GM21619 (cell line): ENCODE results near the gene ZNF497.
"Not testable (repeated sequence)": the region's sequence is repeated elsewhere in the genome, so short reads cannot be mapped to it uniquely, and the experiment has no call there.

Source experiments
- ATAC-seq: cut with Tn5 transposase; IDR thresholded peaks from one replicate; pipeline ENCODE4 v1.9.1; 2021; ENCODE audit not compliant: unreplicated experiment

ZNF497 gene

GRCh38 chr19:58394821-58395219, 32.3 kb upstream of the ZNF497 start:
- ATAC-seq: no peak

DNA sequence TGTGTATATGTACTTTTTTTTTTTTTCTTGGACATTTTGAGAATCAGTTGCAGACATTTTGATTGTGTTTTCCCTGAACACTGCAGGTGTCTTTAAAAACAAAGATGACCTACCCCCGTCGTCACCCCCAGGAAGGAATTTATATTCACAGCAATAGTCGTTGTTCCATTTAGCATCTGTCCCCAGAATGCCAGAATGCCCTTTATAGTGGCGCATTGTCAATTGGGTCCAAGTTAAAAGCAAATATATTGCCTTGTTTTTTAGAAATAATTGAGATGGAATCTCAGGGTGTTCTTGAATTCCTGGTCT, 31.1 kb upstream of the ZNF497 start:
- no peak for ATAC-seq

DNA sequence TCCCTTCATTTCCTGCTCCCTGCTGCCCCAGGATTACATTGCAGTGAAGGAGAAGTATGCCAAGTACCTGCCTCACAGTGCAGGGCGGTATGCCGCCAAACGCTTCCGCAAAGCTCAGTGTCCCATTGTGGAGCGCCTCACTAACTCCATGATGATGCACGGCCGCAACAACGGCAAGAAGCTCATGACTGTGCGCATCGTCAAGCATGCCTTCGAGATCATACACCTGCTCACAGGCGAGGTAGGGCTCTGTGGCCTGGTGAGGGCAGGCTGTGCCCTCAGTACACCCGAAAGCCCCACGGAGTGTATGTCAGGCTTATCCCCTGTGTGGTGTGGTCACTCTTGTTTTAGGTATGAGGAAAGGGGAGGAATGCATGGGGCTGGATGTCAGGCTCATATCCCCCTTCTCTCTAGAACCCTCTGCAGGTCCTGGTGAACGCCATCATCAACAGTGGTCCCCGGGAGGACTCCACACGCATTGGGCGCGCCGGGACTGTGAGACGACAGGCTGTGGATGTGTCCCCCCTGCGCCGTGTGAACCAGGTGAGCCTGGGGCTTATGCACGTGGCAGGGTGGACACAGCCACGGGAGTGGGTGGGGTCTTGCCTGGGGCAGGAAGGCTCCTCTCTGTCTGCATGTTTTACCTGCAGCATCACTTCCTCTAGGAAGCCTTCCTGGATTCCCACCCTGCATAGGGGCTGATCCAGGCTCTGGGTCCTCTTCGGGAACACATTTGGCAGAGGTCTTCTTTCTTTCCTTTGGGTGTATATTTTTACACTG, 30.6 kb upstream of the ZNF497 start:
- no peak for ATAC-seq

DNA sequence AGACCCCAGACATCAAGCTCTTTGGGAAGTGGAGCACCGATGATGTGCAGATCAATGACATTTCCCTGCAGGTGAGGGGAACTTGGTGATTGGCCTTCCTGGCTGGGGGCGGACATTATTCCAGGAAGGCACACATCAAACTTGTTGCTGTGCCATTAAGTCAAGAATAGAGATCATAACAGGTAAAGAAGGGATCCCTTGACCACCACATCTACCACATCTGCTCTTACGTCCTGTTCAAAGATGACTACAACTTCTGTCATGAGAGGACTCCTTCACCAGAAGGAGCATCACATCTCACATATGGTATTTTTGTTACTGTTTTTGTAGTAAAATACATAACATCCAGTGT, 25.6 kb upstream of the ZNF497 start:
- ATAC-seq: no peak

DNA sequence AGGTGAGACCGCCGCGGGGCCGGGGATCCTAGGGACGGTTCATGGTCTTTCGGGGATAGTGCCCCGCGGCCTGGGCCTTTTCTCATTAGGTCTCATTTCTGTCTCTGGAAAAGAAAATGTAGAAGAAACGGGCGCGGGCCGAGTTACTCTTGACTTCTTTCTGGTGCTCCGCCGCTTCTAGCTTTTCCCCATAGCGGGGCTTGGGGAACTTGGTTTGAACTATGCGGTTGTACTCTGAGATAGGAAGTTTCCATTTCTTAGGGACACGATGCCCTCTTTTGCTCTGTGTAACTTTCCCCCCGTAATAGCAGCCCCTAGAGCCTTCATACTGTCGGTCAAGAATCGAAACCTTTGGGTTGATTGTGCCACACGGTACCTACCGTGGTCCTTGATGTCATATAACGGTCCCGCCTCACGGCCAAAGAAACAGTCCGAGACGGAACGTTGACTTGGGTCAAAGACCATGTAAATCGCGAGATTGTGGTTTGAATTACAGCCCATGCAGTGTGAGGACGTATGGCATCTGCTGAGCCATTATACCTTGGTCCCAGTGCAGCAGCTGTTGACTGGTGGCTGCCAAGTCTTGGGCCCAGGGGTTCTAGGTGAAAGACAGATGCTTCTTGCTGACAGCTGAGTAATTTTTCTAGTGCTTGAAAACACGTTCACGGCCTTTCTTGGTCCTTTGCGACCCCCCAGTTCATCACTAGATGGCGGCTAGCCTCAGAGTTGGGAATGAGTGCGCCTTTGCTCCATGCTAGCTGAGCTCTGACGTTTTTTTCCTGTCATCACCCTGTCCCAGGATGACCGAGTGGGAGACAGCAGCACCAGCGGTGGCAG, 25.0 kb upstream of the ZNF497 start:
- ATAC-seq: no peak

- ATAC-seq: peak; percentile 81
These were observed 24.2 kb upstream of the ZNF497 start, which contains the start of gene RPS5 for GRCh38 chr19:58386576-58387337. Gene RPS5, plus strand, starts transcription at chr19:58387269. Its CDS starts 869 bp downstream, at chr19:58388138.

- peak; percentile 3 for ATAC-seq
These were observed 23.5 kb upstream of the ZNF497 start for GRCh38 chr19:58385891-58386575.

DNA sequence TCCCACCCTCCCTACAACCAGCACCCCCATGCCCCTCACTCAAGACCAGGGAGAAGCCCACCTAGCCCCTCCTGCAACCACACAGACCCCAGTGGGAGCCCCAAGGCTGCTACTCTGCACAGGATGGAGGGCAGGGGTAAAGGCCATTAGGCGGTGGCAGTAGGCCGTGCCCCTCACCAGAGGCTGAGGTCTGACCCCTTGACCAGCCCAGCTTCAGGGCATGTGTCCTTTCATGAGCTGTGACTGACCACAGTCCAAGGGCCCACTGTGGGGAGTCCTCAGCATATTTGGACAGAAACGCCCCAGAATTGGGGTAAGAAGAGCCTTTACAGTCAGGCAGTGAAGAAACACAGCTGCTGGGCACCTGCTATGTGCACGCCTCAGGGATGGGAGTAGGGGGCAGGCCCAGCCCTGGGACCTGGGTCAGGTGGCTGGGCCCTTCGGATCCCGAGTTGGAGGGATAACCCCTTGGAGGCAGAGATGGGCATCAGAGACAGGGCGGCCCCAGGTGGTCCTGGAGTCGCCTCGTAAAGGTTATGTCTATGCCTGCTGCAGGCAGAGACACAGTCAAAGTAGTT, 22.9 kb upstream of the ZNF497 start:
- ATAC-seq: no peak

GRCh38 chr19:58382997-58383603, 20.5 kb upstream of the ZNF497 start:
- ATAC-seq: no peak

- no peak for ATAC-seq
These were observed 19.1 kb upstream of the ZNF497 start for GRCh38 chr19:58381460-58382212.

- peak; percentile 72 for ATAC-seq
These were observed 18.3 kb upstream of the ZNF497 start, which contains the start of gene ZNF837 for GRCh38 chr19:58380662-58381459. Gene ZNF837, minus strand, starts transcription at chr19:58381030. Its CDS starts 11,698 bp downstream, at chr19:58369332.

- ATAC-seq: peak; percentile 3
These were observed 17.6 kb upstream of the ZNF497 start for GRCh38 chr19:58380037-58380661.

GRCh38 chr19:58379246-58379645, 16.7 kb upstream of the ZNF497 start:
- ATAC-seq: no peak

- ATAC-seq: not testable (repeated sequence)
These were observed 14.2 kb upstream of the ZNF497 start for GRCh38 chr19:58376724-58377123.

DNA sequence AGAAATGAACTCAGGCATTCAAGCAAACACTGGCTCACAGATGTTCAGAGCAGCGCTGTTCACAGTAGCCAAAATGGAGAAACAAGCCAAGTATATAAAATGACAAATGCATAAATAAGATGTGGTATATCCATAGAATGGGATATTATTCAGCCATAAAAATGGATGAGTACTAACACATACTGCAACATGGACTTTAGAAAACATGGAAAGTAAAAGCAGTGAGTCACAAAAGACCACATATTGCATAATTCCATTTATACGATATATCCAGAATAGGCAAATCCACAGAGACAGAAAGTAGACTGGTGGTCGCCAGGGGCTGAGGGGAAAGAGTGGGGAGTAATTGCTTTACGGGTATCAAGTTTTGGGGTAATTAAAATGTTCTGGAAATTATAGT, 11.6 kb upstream of the ZNF497 start:
- ATAC-seq: no peak

DNA sequence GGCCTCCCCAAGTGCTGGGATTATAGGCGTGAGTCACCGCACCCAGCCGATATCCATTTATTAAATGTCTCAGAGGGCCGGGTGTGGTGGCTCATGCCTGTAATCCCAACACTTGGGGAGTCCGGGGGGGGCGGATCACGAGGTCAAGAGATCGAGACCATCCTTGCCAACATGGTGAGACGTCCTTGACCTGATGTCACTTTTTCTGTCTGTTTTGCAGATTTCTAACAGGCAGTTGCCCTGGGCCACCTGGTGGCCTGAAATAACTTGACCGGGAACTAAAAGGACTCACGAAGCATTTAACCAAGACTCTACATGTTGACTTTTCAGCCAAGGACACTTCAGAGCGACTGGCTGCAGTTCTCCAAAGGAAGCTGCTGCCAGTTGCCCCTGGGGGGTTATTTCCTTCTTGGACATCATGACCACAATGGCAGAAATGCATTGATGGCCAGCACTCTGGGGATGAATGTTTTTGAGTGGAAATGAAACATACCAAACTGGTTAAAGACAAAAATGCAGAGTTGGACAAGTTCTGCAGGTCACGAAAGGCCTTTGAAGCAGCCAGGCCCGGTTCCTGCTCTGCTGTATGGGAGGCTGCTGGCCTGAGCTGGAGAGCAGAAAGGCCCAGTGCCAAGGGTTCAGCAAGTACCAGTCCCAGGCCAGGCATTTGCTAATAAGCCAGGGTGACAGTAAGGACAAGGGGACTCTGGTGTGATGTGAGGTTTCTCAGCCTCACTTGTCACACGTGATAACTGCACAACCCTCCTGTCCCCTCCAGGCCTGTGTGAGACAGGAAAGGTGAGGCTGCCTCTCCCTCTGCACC, 10.0 kb upstream of the ZNF497 start:
- no peak for ATAC-seq
